GM18858 (cell line): Measurements from ENCODE around the gene PTGES2.
"Not testable (repeated sequence)": the region's sequence is repeated elsewhere in the genome, so short reads cannot be mapped to it uniquely, and the experiment has no call there.

ENCODE experiments used
- ATAC-seq: cut with Tn5 transposase; IDR thresholded peaks from one replicate; pipeline ENCODE4 v1.9.1; 2021; ENCODE audit not compliant: unreplicated experiment

The PTGES2 gene

GRCh38 chr9:128139621-128140020, 12.1 kb upstream of the PTGES2 start:
- no peak for ATAC-seq

- no peak for ATAC-seq
These were observed 10.5 kb upstream of the PTGES2 start for GRCh38 chr9:128138001-128138400.

- ATAC-seq: no peak
These were observed 9.6 kb upstream of the PTGES2 start for GRCh38 chr9:128136816-128137793.

GRCh38 chr9:128135561-128135960, 8.0 kb upstream of the PTGES2 start:
- ATAC-seq: not testable (repeated sequence)

GRCh38 chr9:128132139-128132538, 4.6 kb upstream of the PTGES2 start:
- not testable (repeated sequence) for ATAC-seq

- ATAC-seq: not testable (repeated sequence)
These were observed 3.8 kb upstream of the PTGES2 start for GRCh38 chr9:128131346-128131745.

- not testable (repeated sequence) for ATAC-seq
These were observed 3.1 kb upstream of the PTGES2 start for GRCh38 chr9:128130651-128131050.

GRCh38 chr9:128129976-128130590, 2.6 kb upstream of the PTGES2 start:
- not testable (repeated sequence) for ATAC-seq

- ATAC-seq: no peak
These were observed 1.5 kb upstream of the PTGES2 start for GRCh38 chr9:128128836-128129590.

GRCh38 chr9:128127990-128128835, 684 bp upstream of the PTGES2 start:
- peak; percentile 39 for ATAC-seq

GRCh38 chr9:128125580-128126354, 1.8 kb downstream of the PTGES2 start:
- no peak for ATAC-seq

- no peak for ATAC-seq
These were observed 2.5 kb downstream of the PTGES2 start for GRCh38 chr9:128124873-128125579.

- ATAC-seq: no peak
These were observed 3.1 kb downstream of the PTGES2 start for GRCh38 chr9:128124451-128124850.

GRCh38 chr9:128123451-128124080, 4.0 kb downstream of the PTGES2 start:
- ATAC-seq: no peak

GRCh38 chr9:128122809-128123175, 4.7 kb downstream of the PTGES2 start:
- ATAC-seq: no peak

- no peak for ATAC-seq
These were observed 5.4 kb downstream of the PTGES2 start for GRCh38 chr9:128121924-128122808.

- no peak for ATAC-seq
These were observed 6.1 kb downstream of the PTGES2 start for GRCh38 chr9:128121466-128121810.
